CD14-positive monocyte (primary cell): ENCODE results near the gene DPP10. TPM values are rescaled to one million over a fixed set of nuclear protein-coding genes. Genes with fewer than 3 reads are reported as not detected.

Experiments
- DNase-seq, 3 donors: peaks; one replicate each; pipeline ENCODE4 v3.0.0-alpha.2; 2011 to 2022
- H2AFZ ChIP-seq: 2 replicates; pipeline ENCODE4 v1.6.0; 2012; ENCODE audit warnings: mild to moderate bottlenecking, low read depth, low read length, inconsistent platforms; ENCODE audit not compliant: insufficient read depth, poor library complexity, severe bottlenecking
- H3K27ac ChIP-seq, 2 donors: 1 replicate in 1 of 2; 2 replicates in 1 of 2; pipeline ENCODE4 v1.5.1; 2012 to 2013; ENCODE audit warnings: low read length in 2 of 2, control low read depth in 1 of 2, inconsistent platforms in 1 of 2, low read depth in 1 of 2, mild to moderate bottlenecking in 1 of 2
- H3K27me3 ChIP-seq, 2 donors: one replicate each; pipeline versions ENCODE4 v1.6.0 to v1.6.1; 2011 to 2013; ENCODE audit warnings: low read length in 2 of 2; ENCODE audit not compliant: control insufficient read depth in 2 of 2, insufficient read depth in 2 of 2
- H3K36me3 ChIP-seq, 2 donors: replicated peaks in 1 of 2; 1 replicate in 1 of 2; 2 replicates in 1 of 2; pipeline versions ENCODE4 v1.5.1 to v1.6.1; 2012 to 2013; ENCODE audit warnings: low read length in 2 of 2, control low read depth in 1 of 2, inconsistent platforms in 1 of 2, mild to moderate bottlenecking in 1 of 2; ENCODE audit not compliant: insufficient read depth in 2 of 2, control insufficient read depth in 1 of 2
- H3K4me1 ChIP-seq, 2 donors: 1 replicate in 1 of 2; 2 replicates in 1 of 2; pipeline versions ENCODE4 v1.5.1 to v1.6.1; 2012 to 2013; ENCODE audit warnings: low read length in 2 of 2, control low read depth in 1 of 2, inconsistent platforms in 1 of 2, mild to moderate bottlenecking in 1 of 2, moderate library complexity in 1 of 2; ENCODE audit not compliant: insufficient read depth in 2 of 2, control insufficient read depth in 1 of 2
- H3K4me2 ChIP-seq: replicated peaks from 2 replicates; pipeline ENCODE3; 2012; ENCODE audit warnings: low read length, moderate library complexity, mild to moderate bottlenecking; ENCODE audit not compliant: poor library complexity, severe bottlenecking; ENCODE audit errors: extremely low read depth
- H3K4me3 ChIP-seq, 3 experiments: fragments of 200-600 bp in 1 of 3; sonication (generic) in 1 of 3; replicated peaks in 1 of 3; 1 replicate in 2 of 3; 2 replicates in 1 of 3; pipeline ENCODE4 v1.5.1; 2011 to 2013; ENCODE audit warnings: low read length in 3 of 3, mild to moderate bottlenecking in 3 of 3, control low read depth in 2 of 3, low read depth in 2 of 3, inconsistent platforms in 1 of 3, moderate library complexity in 1 of 3
- H3K79me2 ChIP-seq: 2 replicates; pipeline ENCODE4 v1.6.0; 2012; ENCODE audit warnings: mild to moderate bottlenecking, control low read depth, inconsistent platforms, low read length, moderate library complexity; ENCODE audit not compliant: insufficient read depth
- H3K9ac ChIP-seq: 2 replicates; pipeline ENCODE4 v1.6.0; 2017; ENCODE audit warnings: low read length, mild to moderate bottlenecking; ENCODE audit not compliant: insufficient read depth, poor library complexity, severe bottlenecking
- H3K9me3 ChIP-seq, 2 donors: replicated peaks in 1 of 2; 1 replicate in 1 of 2; 2 replicates in 1 of 2; pipeline versions ENCODE4 v1.5.1 to v1.6.1; 2012 to 2013; ENCODE audit warnings: low read length in 2 of 2, control low read depth in 1 of 2; ENCODE audit not compliant: control insufficient read depth in 1 of 2, insufficient read depth in 1 of 2
- H4K20me1 ChIP-seq: 2 replicates; pipeline ENCODE4 v1.6.0; 2012; ENCODE audit warnings: mild to moderate bottlenecking, low read length, control low read depth, moderate library complexity; ENCODE audit not compliant: insufficient read depth
- H3K27ac Mint-ChIP-seq, 7 donors: one replicate each; pipeline ENCODE4 v1.8.0; 2020; ENCODE audit warnings: mild to moderate bottlenecking in 7 of 7, mixed read lengths in 7 of 7, moderate library complexity in 6 of 7, inconsistent platforms in 2 of 7
- H3K27me3 Mint-ChIP-seq, 3 donors: one replicate each; pipeline ENCODE4 v1.8.0; 2021 to 2022; ENCODE audit warnings: low read depth in 3 of 3, mild to moderate bottlenecking in 3 of 3, mixed read lengths in 3 of 3, moderate library complexity in 3 of 3, inconsistent platforms in 1 of 3
- H3K36me3 Mint-ChIP-seq, 2 donors: one replicate each; pipeline ENCODE4 v1.8.0; 2020; ENCODE audit warnings: mixed read lengths in 2 of 2, inconsistent platforms in 1 of 2, mild to moderate bottlenecking in 1 of 2
- H3K4me1 Mint-ChIP-seq: one replicate; pipeline ENCODE4 v1.8.0; 2020; ENCODE audit warnings: mild to moderate bottlenecking, mixed read lengths
- H3K4me3 Mint-ChIP-seq, 2 donors: one replicate each; pipeline ENCODE4 v1.8.0; 2020; ENCODE audit warnings: mild to moderate bottlenecking in 2 of 2, mixed read lengths in 2 of 2, moderate library complexity in 1 of 2
- H3K9me3 Mint-ChIP-seq, 7 donors: one replicate each; pipeline ENCODE4 v1.8.0; 2020 to 2022; ENCODE audit warnings: mixed read lengths in 7 of 7, mild to moderate bottlenecking in 6 of 7, moderate library complexity in 6 of 7, inconsistent platforms in 2 of 7
- WGBS: methylation state at CpG from one replicate; pipeline ENCODE4 v1.1.5; 2013; ENCODE audit warnings: missing lambda C conversion rate; ENCODE audit not compliant: insufficient coverage; 5-methylcytosine and 5-hydroxymethylcytosine counted together
- intact Hi-C, 2 donors: fragments of 100-400 bp; cut with micrococcal nuclease; formaldehyde crosslinking; loops; one replicate each; pipeline versions ENCODE4 v1.15.0 to v1.15.1; 2023
- polyA plus RNA-seq, 3 donors: library from polyadenylated mRNA; depleted of rRNA in 1 of 3; unstranded in 2 of 3; stranded (reverse) in 1 of 3; fragments of 300-500 nt in 2 of 3; fragments of >200 nt in 1 of 3; fragmentation: Illumina TruSeq in 2 of 3; gene quantifications; 1 replicate in 2 of 3; 2 replicates in 1 of 3; pipeline ENCODE4 v1.2.3, GENCODE V29; 2012 to 2021
- TF ChIP-seq, protein P1 (sequence below): fragments of 200-600 bp; IDR thresholded peaks from one replicate; pipeline ENCODE4 v1.8.0; 2022; ENCODE audit warnings: antibody characterized with exemption, mild to moderate bottlenecking

Gene DPP10
- polyA plus RNA-seq, 3 donors: not detected

DNA sequence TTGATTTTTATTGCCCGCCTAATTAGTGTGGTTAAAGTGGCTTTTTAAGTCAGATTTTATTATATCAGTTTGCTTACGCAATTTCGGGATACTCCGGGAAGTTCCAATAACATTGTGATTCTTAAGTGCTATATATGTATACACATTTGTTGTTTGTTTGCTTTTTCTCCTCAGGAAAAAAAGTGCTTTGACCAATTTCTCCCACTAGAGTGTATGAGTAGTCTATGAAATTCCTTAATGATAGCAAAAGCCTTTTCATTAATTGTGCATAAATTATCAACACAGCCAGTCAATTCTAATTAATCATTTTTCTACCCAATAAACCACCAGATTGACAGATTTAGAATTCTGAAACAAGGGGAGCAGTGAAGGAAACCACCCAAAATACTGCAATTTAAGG, 172.2 kb downstream of the DPP10 start:
- TF ChIP-seq, protein P1, sequence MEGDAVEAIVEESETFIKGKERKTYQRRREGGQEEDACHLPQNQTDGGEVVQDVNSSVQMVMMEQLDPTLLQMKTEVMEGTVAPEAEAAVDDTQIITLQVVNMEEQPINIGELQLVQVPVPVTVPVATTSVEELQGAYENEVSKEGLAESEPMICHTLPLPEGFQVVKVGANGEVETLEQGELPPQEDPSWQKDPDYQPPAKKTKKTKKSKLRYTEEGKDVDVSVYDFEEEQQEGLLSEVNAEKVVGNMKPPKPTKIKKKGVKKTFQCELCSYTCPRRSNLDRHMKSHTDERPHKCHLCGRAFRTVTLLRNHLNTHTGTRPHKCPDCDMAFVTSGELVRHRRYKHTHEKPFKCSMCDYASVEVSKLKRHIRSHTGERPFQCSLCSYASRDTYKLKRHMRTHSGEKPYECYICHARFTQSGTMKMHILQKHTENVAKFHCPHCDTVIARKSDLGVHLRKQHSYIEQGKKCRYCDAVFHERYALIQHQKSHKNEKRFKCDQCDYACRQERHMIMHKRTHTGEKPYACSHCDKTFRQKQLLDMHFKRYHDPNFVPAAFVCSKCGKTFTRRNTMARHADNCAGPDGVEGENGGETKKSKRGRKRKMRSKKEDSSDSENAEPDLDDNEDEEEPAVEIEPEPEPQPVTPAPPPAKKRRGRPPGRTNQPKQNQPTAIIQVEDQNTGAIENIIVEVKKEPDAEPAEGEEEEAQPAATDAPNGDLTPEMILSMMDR: no peak
- no CpG with 5 or more reads among the region's 4 CpGs for WGBS
- Histone ChIP-seq H3K27ac (no peak overlapping the region), H3K4me3 (no peak overlapping the region), H3K79me2 (no peaks in the 10 kb centered on the region), H4K20me1 (no peaks in the 10 kb centered on the region), H3K9me3 (no peaks in the 10 kb centered on the region), H2AFZ (no peak overlapping the region), H3K36me3 (no peaks in the 10 kb centered on the region), H3K9ac (no peak overlapping the region), H3K4me2 (no peak overlapping the region), H3K4me1 (no peaks in the 10 kb centered on the region), H3K27me3 (no peaks in the 10 kb centered on the region)
- Mint-ChIP-seq H3K27me3 (peaks cover 0 to 2% (median 1%) of the 10 kb centered on the region in 3 donors), H3K9me3 (peaks cover 0 to 1% (median 0%) of the 10 kb centered on the region in 7 donors), H3K36me3 (no peaks in the 10 kb centered on the region), H3K27ac (no peak overlapping the region), H3K4me1 (no peaks in the 10 kb centered on the region), H3K4me3 (no peak overlapping the region)
- intact Hi-C loops: no loop called here
- DNase-seq: no peak

DNA sequence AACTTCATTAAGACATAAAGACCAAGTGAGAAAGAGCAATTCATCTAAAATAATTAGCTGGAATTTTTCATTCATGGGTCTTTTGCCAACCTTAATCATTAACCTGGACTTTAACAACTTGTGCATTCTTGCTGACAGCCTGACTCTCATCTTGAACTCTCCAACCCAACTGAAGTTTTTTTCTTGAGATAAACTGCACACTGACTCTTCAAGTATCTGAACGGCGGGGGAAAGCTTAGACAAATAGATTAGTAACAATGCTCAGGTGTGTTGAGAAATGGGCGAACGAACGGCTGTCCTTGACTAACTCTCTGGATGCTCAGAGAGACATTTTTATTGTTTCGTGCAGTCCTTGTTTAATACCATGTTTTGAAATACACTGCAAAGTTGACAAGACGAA, 186.0 kb downstream of the DPP10 start:
- Mint-ChIP-seq H3K9me3 (peaks cover 0 to 6% (median 0%) of the 10 kb centered on the region in 7 donors), H3K36me3 (no peaks in the 10 kb centered on the region), H3K4me1 (no peaks in the 10 kb centered on the region), H3K4me3 (no peak overlapping the region), H3K27ac (no peak overlapping the region), H3K27me3 (no peaks in the 10 kb centered on the region)
- intact Hi-C loops: no loop called here
- H3K4me1 ChIP-seq: no peaks in the 10 kb centered on the region
- H3K79me2 ChIP-seq: no peaks in the 10 kb centered on the region
- TF ChIP-seq, protein P1: no peak
- no peaks in the 10 kb centered on the region for H3K36me3 ChIP-seq
- DNase-seq: no peak
- no peaks in the 10 kb centered on the region for H4K20me1 ChIP-seq
- no peak overlapping the region for H3K4me3 ChIP-seq
- WGBS: no CpG with 5 or more reads among the region's 7 CpGs
- H3K27me3 ChIP-seq: no peaks in the 10 kb centered on the region
- H2AFZ ChIP-seq: no peak overlapping the region
- H3K9ac ChIP-seq: no peak overlapping the region
- H3K27ac ChIP-seq: no peak overlapping the region
- H3K9me3 ChIP-seq: no peaks in the 10 kb centered on the region
- H3K4me2 ChIP-seq: no peak overlapping the region
